ENCODE measurements around the gene LIME1. TPM values are rescaled to one million over a fixed set of nuclear protein-coding genes. Genes with fewer than 3 reads are reported as not detected.

LIME1 gene
- total RNA-seq, 2 donors from 2014 or later = 6.3 to 18.2 TPM

- ATAC-seq (no peak), DNase-seq (ENCODE audit: low spot score in 2 of 2) (no peak)
- peaks cover 0 to 6% of the 10 kb centered on the region in 2 donors for H3K36me3 Mint-ChIP-seq
- H3K9me3 Mint-ChIP-seq = no peaks in the 10 kb centered on the region
- no peak overlapping the region for H3K27ac Mint-ChIP-seq
Observed at GRCh38 chr20:63695424-63696305, 40.8 kb upstream of the LIME1 start.

GRCh38 chr20:63696306-63696627 lies 40.2 kb upstream of the LIME1 start:
- Mint-ChIP-seq H3K27ac (no peak overlapping the region), H3K9me3 (no peaks in the 10 kb centered on the region), H3K36me3 (peaks cover 0 to 6% of the 10 kb centered on the region in 2 donors)
- ATAC-seq (peak; percentile 29 to 53), DNase-seq (ENCODE audit: low spot score in 2 of 2) (no peak)

- H3K9me3 Mint-ChIP-seq = no peaks in the 10 kb centered on the region
- DNase-seq (ENCODE audit: low spot score in 2 of 2) (no peak), ATAC-seq (peak; percentile 3 to 15)
- H3K36me3 Mint-ChIP-seq = peaks cover 0 to 6% of the 10 kb centered on the region in 2 donors
- H3K27ac Mint-ChIP-seq = peak within 1 kb of the TSS in 1 of 2 donors; percentile 42
Observed at GRCh38 chr20:63696628-63697356, 39.7 kb upstream of the LIME1 start, which contains the start of gene TNFRSF6B. TNFRSF6B (plus strand) TSS chr20:63696652; CDS start chr20:63696768, 116 bp downstream.

- Mint-ChIP-seq H3K27ac (peak overlapping the region in 1 of 2 donors; percentile 42), H3K9me3 (no peaks in the 10 kb centered on the region), H3K36me3 (peaks cover 0 to 6% of the 10 kb centered on the region in 2 donors)
- no peak for ATAC-seq
- DNase-seq (ENCODE audit: low spot score in 2 of 2) = no peak
Observed at GRCh38 chr20:63697357-63697867, 39.1 kb upstream of the LIME1 start.

- Mint-ChIP-seq H3K36me3 (peaks cover 0 to 6% of the 10 kb centered on the region in 2 donors), H3K9me3 (no peaks in the 10 kb centered on the region), H3K27ac (peak overlapping the region; percentile 42 to 86)
- no peak for ATAC-seq
- DNase-seq (ENCODE audit: low spot score in 2 of 2) = no peak
Observed at GRCh38 chr20:63697868-63698545, 38.5 kb upstream of the LIME1 start.

- H3K9me3 Mint-ChIP-seq = no peaks in the 10 kb centered on the region
- peak; percentile 54 to 68 for ATAC-seq
- peak overlapping the region; percentile 38 to 89 for H3K27ac Mint-ChIP-seq
- DNase-seq (ENCODE audit: low spot score in 2 of 2) = no peak
- H3K36me3 Mint-ChIP-seq = peaks cover 0 to 2% of the 10 kb centered on the region in 2 donors
Observed at GRCh38 chr20:63698739-63699465, 37.6 kb upstream of the LIME1 start.

- DNase-seq (ENCODE audit: low spot score in 2 of 2) = no peak
- peak overlapping the region; percentile 38 to 89 for H3K27ac Mint-ChIP-seq
- H3K9me3 Mint-ChIP-seq = no peaks in the 10 kb centered on the region
- H3K36me3 Mint-ChIP-seq = no peaks in the 10 kb centered on the region
- ATAC-seq = no peak
Observed at GRCh38 chr20:63699466-63700198, 36.8 kb upstream of the LIME1 start.

GRCh38 chr20:63700199-63701050 lies 36.0 kb upstream of the LIME1 start:
- ATAC-seq (no peak), DNase-seq (ENCODE audit: low spot score in 2 of 2) (peak in 1 of 2 donors; percentile 52)
- Mint-ChIP-seq H3K36me3 (no peaks in the 10 kb centered on the region), H3K9me3 (no peaks in the 10 kb centered on the region), H3K27ac (peak overlapping the region; percentile 38 to 60)

- DNase-seq (ENCODE audit: low spot score in 2 of 2) = no peak
- H3K9me3 Mint-ChIP-seq = no peaks in the 10 kb centered on the region
- no peaks in the 10 kb centered on the region for H3K36me3 Mint-ChIP-seq
- no peak overlapping the region for H3K27ac Mint-ChIP-seq
- no peak for ATAC-seq
Observed at GRCh38 chr20:63701051-63701328, 35.5 kb upstream of the LIME1 start.

GRCh38 chr20:63701329-63702035 lies 35.0 kb upstream of the LIME1 start:
- ATAC-seq = no peak
- Mint-ChIP-seq H3K27ac (no peak overlapping the region), H3K36me3 (peaks cover 3% of the 10 kb centered on the region in 2 donors), H3K9me3 (no peaks in the 10 kb centered on the region)
- DNase-seq (ENCODE audit: low spot score in 2 of 2) = no peak

- DNase-seq (ENCODE audit: low spot score in 2 of 2) = no peak
- no peak for ATAC-seq
- Mint-ChIP-seq H3K9me3 (no peaks in the 10 kb centered on the region), H3K27ac (peak overlapping the region; percentile 54 to 94), H3K36me3 (peaks cover 7 to 9% of the 10 kb centered on the region in 2 donors)
Observed at GRCh38 chr20:63702036-63702665, 34.3 kb upstream of the LIME1 start.

GRCh38 chr20:63702751-63703470 lies 33.6 kb upstream of the LIME1 start:
- Mint-ChIP-seq H3K36me3 (peaks cover 7 to 9% of the 10 kb centered on the region in 2 donors), H3K9me3 (no peaks in the 10 kb centered on the region), H3K27ac (peak overlapping the region in 1 of 2 donors; percentile 54)
- ATAC-seq (no peak), DNase-seq (ENCODE audit: low spot score in 2 of 2) (no peak)

GRCh38 chr20:63703471-63703975 lies 32.9 kb upstream of the LIME1 start:
- Mint-ChIP-seq H3K9me3 (no peaks in the 10 kb centered on the region), H3K27ac (no peak overlapping the region), H3K36me3 (peaks cover 9 to 10% of the 10 kb centered on the region in 2 donors)
- DNase-seq (ENCODE audit: low spot score in 2 of 2) (no peak), ATAC-seq (no peak)
